Measurements from ENCODE around the gene BCLAF3. TPM values are rescaled to one million over a fixed set of nuclear protein-coding genes. Genes with fewer than 3 reads are reported as not detected.

Gene BCLAF3
- total and polyA plus RNA-seq, 3 donors from 2014 or later: 5.7 to 10.7 (median 7.7) TPM

- Histone ChIP-seq H3K27me3 (no peaks in the 10 kb centered on the region), H3K27ac (no peak overlapping the region), H3K36me3 (ENCODE audit: low read depth, missing control alignments) (no peaks in the 10 kb centered on the region), H3K4me3 (no peak overlapping the region), H3K4me1 (no peaks in the 10 kb centered on the region), H3K9me3 (no peaks in the 10 kb centered on the region)
- 96 to 97% methylated on average over 2 of the region's 2 CpGs for WGBS, 2 donors
- DNase-seq: no peak
- no peak for TF ChIP-seq POLR2A (IDR thresholded peaks at IDR 0.05)
- TF ChIP-seq CTCF (IDR thresholded peaks at IDR 0.05): no peak
- intact Hi-C loops (cut with DNase I; ENCODE audit: low total_unique reads): no loop called here
Measured at GRCh38 chrX:19949340-19949739, 41.5 kb downstream of the BCLAF3 start.

GRCh38 chrX:19947612-19948011 lies 43.2 kb downstream of the BCLAF3 start:
- DNase-seq: no peak
- 85 to 94% methylated on average over 1 of the region's 1 CpG for WGBS, 2 donors
- Histone ChIP-seq H3K4me3 (no peak overlapping the region), H3K9me3 (no peaks in the 10 kb centered on the region), H3K27me3 (no peaks in the 10 kb centered on the region), H3K4me1 (no peaks in the 10 kb centered on the region), H3K27ac (no peak overlapping the region), H3K36me3 (ENCODE audit: low read depth, missing control alignments) (no peaks in the 10 kb centered on the region)
- intact Hi-C loops (cut with DNase I; ENCODE audit: low total_unique reads): no loop called here
- TF ChIP-seq CTCF (IDR thresholded peaks at IDR 0.05) (no peak), POLR2A (IDR thresholded peaks at IDR 0.05) (no peak)

MicroRNAs encoded within 50 kb of the gene (microRNA counts, 767-probe panel; counts per million panel counts)
- 0 to 152 counts per million in 2 donors for microRNA hsa-miR-23c

Small RNAs within 50 kb of the gene (microRNA-seq; reads per million reads assigned to microRNA genes)
- gene MIR23C (ENCODE audit: borderline number of aligned reads in 2 of 2, borderline replicate concordance in 1 of 2): 49.0 to 120 reads per million in 2 donors

Small RNAs within 50 kb of the gene (small RNA-seq; reads per million reads assigned to genes)
- 0 reads per million in 2 donors for gene MIR23C
- 0 reads per million in 2 donors for gene RF00019

Other genes with a start within 250 kb of the BCLAF3 start
- gene SH3KBP1, start 103.5 kb downstream of the BCLAF3 start, total RNA-seq: 1 to 10 TPM; 6.8 to 8.9 TPM
- gene SH3KBP1, start 103.5 kb downstream of the BCLAF3 start, polyA plus RNA-seq (ENCODE audit: insufficient read depth, low read depth, low replicate concordance): 13.0 TPM
- 10 to 100 TPM; 19.5 to 36.6 TPM for gene MAP7D2, start 125.8 kb upstream of the BCLAF3 start, total RNA-seq
- gene MAP7D2, start 125.8 kb upstream of the BCLAF3 start, polyA plus RNA-seq (ENCODE audit: insufficient read depth, low read depth, low replicate concordance): 37.9 TPM
- gene EIF1AX, start 150.8 kb upstream of the BCLAF3 start, total RNA-seq: 10 to 100 TPM; 26.9 to 27.6 TPM
- gene EIF1AX, start 150.8 kb upstream of the BCLAF3 start, polyA plus RNA-seq (ENCODE audit: insufficient read depth, low read depth, low replicate concordance): 53.1 TPM